GM19397 (cell line): ENCODE measurements around the gene HTR5A.

Experiments used
- ATAC-seq: cut with Tn5 transposase; IDR thresholded peaks from one replicate; pipeline ENCODE4 v1.9.1; 2021; ENCODE audit warnings: mild to moderate bottlenecking, moderate library complexity; ENCODE audit not compliant: unreplicated experiment

HTR5A gene

GRCh38 chr7:155136619-155137243 lies 66.6 kb downstream of the HTR5A start:
- ATAC-seq, result no peak
